ENCODE measurements around the gene HAUS7. TPM values are rescaled to one million over a fixed set of nuclear protein-coding genes. Genes with fewer than 3 reads are reported as not detected.

HAUS7 gene
- total and polyA plus RNA-seq, 2 experiments from 2014 or later: 59.8 to 77.9 TPM

GRCh38 chrX:153446950-153447580, 23.3 kb downstream of the HAUS7 start:
- no peak overlapping the region for H3K27ac Mint-ChIP-seq

More at GRCh38 chrX:153446950-153447580, 23.3 kb downstream of the HAUS7 start:
- Histone ChIP-seq H3K9me2 (ENCODE audit: insufficient read depth) (no peaks in the 10 kb centered on the region), H3K27me3 (ENCODE audit: insufficient read depth) (no peaks in the 10 kb centered on the region), H3K4me3 (no peak overlapping the region), H2AFZ (no peak overlapping the region), H3K79me2 (replicated peaks; ENCODE audit: insufficient read depth) (no peaks in the 10 kb centered on the region), H3K27ac (ENCODE audit: low read depth) (no peak overlapping the region), H3K4me1 (ENCODE audit: insufficient read depth) (no peaks in the 10 kb centered on the region), H3K4me2 (no peak overlapping the region), H3F3A (replicated peaks; ENCODE audit: low read depth) (no peaks in the 10 kb centered on the region), H4K20me1 (replicated peaks; ENCODE audit: insufficient read depth) (no peaks in the 10 kb centered on the region), H3K36me3 (ENCODE audit: insufficient read depth) (no peaks in the 10 kb centered on the region)
- ATAC-seq (no peak), DNase-seq (ENCODE audit: low spot score) (no peak)
- Mint-ChIP-seq H3K4me3 (no peak overlapping the region), H3K27me3 (ENCODE audit: insufficient read depth, low read depth, poor library complexity) (peaks cover 5% of the 10 kb centered on the region), H3K9me3 (no peaks in the 10 kb centered on the region), H3K4me1 (no peaks in the 10 kb centered on the region), H3K36me3 (ENCODE audit: low read depth) (no peaks in the 10 kb centered on the region)
- no peak for TF ChIP-seq EZH2phosphoT487 (IDR thresholded peaks at IDR 0.05; ENCODE audit: unreplicated experiment)
- TF ChIP-seq JUNB (IDR thresholded peaks at IDR 0.05; ENCODE audit: unreplicated experiment): no peak
- no peak for TF ChIP-seq REST (IDR thresholded peaks at IDR 0.05; ENCODE audit: unreplicated experiment)
- no peak for TF ChIP-seq ZNF462 (CRISPR knock-in tag; IDR thresholded peaks at IDR 0.05)
- no peak for TF ChIP-seq POLR2AphosphoS5 (IDR thresholded peaks at IDR 0.05; ENCODE audit: low read depth)
- no peak for TF ChIP-seq CTCF (conservative IDR thresholded peaks at IDR 0.05; ENCODE audit: low read depth in 2 of 2)
- TF ChIP-seq ZNF331 (CRISPR knock-in tag; IDR thresholded peaks at IDR 0.05; ENCODE audit: low read depth): no peak
- TF ChIP-seq NANOG (IDR thresholded peaks at IDR 0.05; ENCODE audit: borderline replicate concordance): no peak
- TF ChIP-seq CREB1 (CRISPR knock-in tag; IDR thresholded peaks at IDR 0.05; ENCODE audit: low read depth): no peak
- no peak for TF ChIP-seq ZNF114 (CRISPR knock-in tag; IDR thresholded peaks at IDR 0.05)

All from GM23338 (cell line).